Small intestine (tissue), 7 donors: Measurements from ENCODE around the gene NWD2. TPM values are rescaled to one million over a fixed set of nuclear protein-coding genes. Genes with fewer than 3 reads are reported as not detected.

Experiments
- DNase-seq, 2 donors: peaks; one replicate each; pipeline versions ENCODE4 v3.0.0 to v3.0.0-alpha.2; 2013
- FAIRE-seq: peaks from 2 replicates; lab custom pipeline; 2012; peaks lifted over from hg19 to GRCh38; lab: Jason Lieb, UNC
- H3K27ac ChIP-seq, 3 donors: one replicate each; pipeline ENCODE4 v1.5.1; 2013; ENCODE audit warnings: low read length in 2 of 3, mild to moderate bottlenecking in 2 of 3, control low read depth in 1 of 3, inconsistent platforms in 1 of 3, low read depth in 1 of 3, moderate library complexity in 1 of 3
- H3K27me3 ChIP-seq, 3 donors: one replicate each; pipeline ENCODE4 v1.6.1; 2013; ENCODE audit warnings: low read length in 3 of 3, inconsistent platforms in 1 of 3; ENCODE audit not compliant: control insufficient read depth in 3 of 3, insufficient read depth in 3 of 3
- H3K36me3 ChIP-seq, 3 donors: one replicate each; pipeline ENCODE4 v1.6.1; 2013; ENCODE audit warnings: low read length in 3 of 3, inconsistent platforms in 1 of 3, low read depth in 1 of 3, mild to moderate bottlenecking in 1 of 3, moderate library complexity in 1 of 3; ENCODE audit not compliant: control insufficient read depth in 3 of 3, insufficient read depth in 2 of 3
- H3K4me1 ChIP-seq, 3 donors: one replicate each; pipeline ENCODE4 v1.6.1; 2013; ENCODE audit warnings: low read length in 2 of 3, inconsistent platforms in 1 of 3, low read depth in 1 of 3, mild to moderate bottlenecking in 1 of 3, moderate library complexity in 1 of 3; ENCODE audit not compliant: control insufficient read depth in 3 of 3, insufficient read depth in 2 of 3
- H3K4me3 ChIP-seq, 3 donors: one replicate each; pipeline ENCODE4 v1.5.1; 2013; ENCODE audit warnings: low read length in 3 of 3, control low read depth in 1 of 3, inconsistent platforms in 1 of 3, low read depth in 1 of 3, mild to moderate bottlenecking in 1 of 3, moderate library complexity in 1 of 3
- H3K9me3 ChIP-seq, 2 donors: one replicate each; pipeline ENCODE4 v1.6.1; 2013; ENCODE audit warnings: low read depth in 1 of 2, low read length in 1 of 2; ENCODE audit not compliant: control insufficient read depth in 2 of 2, insufficient read depth in 1 of 2
- WGBS, 3 donors: extraction: QIAGEN DNeasy Blood & Tissue Kit; methylation state at CpG; one replicate each; pipeline ENCODE4 v1.1.7; 2013; 5-methylcytosine and 5-hydroxymethylcytosine counted together
- polyA plus RNA-seq, 4 donors: library from polyadenylated mRNA; stranded (reverse) in 3 of 4; unstranded in 1 of 4; fragments of 200-250 nt in 3 of 4; fragments of 120-200 nt in 1 of 4; gene quantifications; one replicate each; pipeline versions ENCODE4 v1.2.1 to v1.2.3, GENCODE V29; 2013
- donor health status: healthy with polysubstance abuse.
- donor health status: control.
- donor health status: control.
- donor health status: Bipolar disorder and iron deficiency.
- donor health status: healthy.

NWD2 gene
- polyA plus RNA-seq, 4 donors = under 0.01 to 0.15 (median 0.01) TPM; not detected in 1

- Histone ChIP-seq H3K27me3 (no peaks in the 10 kb centered on the region), H3K4me1 (peaks cover 0 to 41% (median 5%) of the 10 kb centered on the region in 3 donors), H3K36me3 (no peaks in the 10 kb centered on the region), H3K4me3 (no peak overlapping the region), H3K27ac (peak overlapping the region; percentile 69 to 94 (median 76)), H3K9me3 (no peaks in the 10 kb centered on the region)
- DNase-seq = peak; percentile 31 to 52
- FAIRE-seq = no peak
- WGBS, 3 donors = 13 to 53% (median 32%) methylated on average over 3 of the region's 3 CpGs
Measured at GRCh38 chr4:37430718-37431416, 186.3 kb downstream of the NWD2 start.

- H3K27ac ChIP-seq = peak overlapping the region in 2 of 3 donors; percentile 76 to 94
- FAIRE-seq (peak; percentile 92), DNase-seq (peak; percentile 90 to 93)
- no peaks in the 10 kb centered on the region for H3K27me3 ChIP-seq
- WGBS, 3 donors = 0 to 7% (median 0%) methylated on average over 1 of the region's 1 CpG
- no peaks in the 10 kb centered on the region for H3K36me3 ChIP-seq
- H3K9me3 ChIP-seq = no peaks in the 10 kb centered on the region
- no peak overlapping the region for H3K4me3 ChIP-seq
- H3K4me1 ChIP-seq = peaks cover 0 to 41% (median 5%) of the 10 kb centered on the region in 3 donors
Measured at GRCh38 chr4:37431417-37431743, 186.8 kb downstream of the NWD2 start.

- FAIRE-seq = no peak
- Histone ChIP-seq H3K4me3 (no peak overlapping the region), H3K27ac (no peak overlapping the region), H3K27me3 (no peaks in the 10 kb centered on the region), H3K4me1 (peaks cover under 1 to 47% (median 5%) of the 10 kb centered on the region in 3 donors), H3K9me3 (no peaks in the 10 kb centered on the region), H3K36me3 (no peaks in the 10 kb centered on the region)
- peak; percentile 35 to 67 for DNase-seq
- WGBS, 3 donors = 11 to 38% (median 16%) methylated on average over 3 of the region's 3 CpGs
Measured at GRCh38 chr4:37434469-37434868, 189.9 kb downstream of the NWD2 start.

- no peaks in the 10 kb centered on the region for H3K9me3 ChIP-seq
- no peak overlapping the region for H3K4me3 ChIP-seq
- H3K4me1 ChIP-seq = peaks cover 3 to 53% (median 3%) of the 10 kb centered on the region in 3 donors
- DNase-seq (no peak), FAIRE-seq (no peak)
- H3K36me3 ChIP-seq = no peaks in the 10 kb centered on the region
- no peak overlapping the region for H3K27ac ChIP-seq
- no peaks in the 10 kb centered on the region for H3K27me3 ChIP-seq
- 67 to 84% (median 80%) methylated on average over 1 of the region's 1 CpG for WGBS, 3 donors
Measured at GRCh38 chr4:37436546-37436945, 192.0 kb downstream of the NWD2 start.

GRCh38 chr4:37437163-37437562 lies 192.6 kb downstream of the NWD2 start:
- Histone ChIP-seq H3K27me3 (no peaks in the 10 kb centered on the region), H3K9me3 (no peaks in the 10 kb centered on the region), H3K27ac (peak overlapping the region in 1 of 3 donors; percentile 7), H3K4me3 (no peak overlapping the region), H3K36me3 (no peaks in the 10 kb centered on the region), H3K4me1 (peaks cover 3 to 52% (median 6%) of the 10 kb centered on the region in 3 donors)
- WGBS, 3 donors = 19 to 52% (median 37%) methylated on average over 4 of the region's 4 CpGs
- peak; percentile 44 to 63 for DNase-seq
- no peak for FAIRE-seq

- FAIRE-seq = no peak
- H3K9me3 ChIP-seq = no peaks in the 10 kb centered on the region
- 41 to 57% (median 47%) methylated on average over 8 of the region's 8 CpGs for WGBS, 3 donors
- peak; percentile 56 to 60 for DNase-seq
- no peaks in the 10 kb centered on the region for H3K36me3 ChIP-seq
- H3K4me1 ChIP-seq = peaks cover 3 to 49% (median 6%) of the 10 kb centered on the region in 3 donors
- H3K4me3 ChIP-seq = no peak overlapping the region
- peak overlapping the region in 1 of 3 donors; percentile 83 for H3K27ac ChIP-seq
- H3K27me3 ChIP-seq = no peaks in the 10 kb centered on the region
Measured at GRCh38 chr4:37438564-37439279, 194.2 kb downstream of the NWD2 start.

GRCh38 chr4:37439809-37440474 lies 195.4 kb downstream of the NWD2 start:
- H3K4me1 ChIP-seq = peaks cover 3 to 44% (median 6%) of the 10 kb centered on the region in 3 donors
- no peak overlapping the region for H3K4me3 ChIP-seq
- no peaks in the 10 kb centered on the region for H3K36me3 ChIP-seq
- FAIRE-seq (no peak), DNase-seq (peak; percentile 33 to 53)
- peak overlapping the region in 1 of 3 donors; percentile 83 for H3K27ac ChIP-seq
- no peaks in the 10 kb centered on the region for H3K27me3 ChIP-seq
- H3K9me3 ChIP-seq = no peaks in the 10 kb centered on the region
- 45 to 66% (median 50%) methylated on average over 5 of the region's 5 CpGs for WGBS, 3 donors

- no peaks in the 10 kb centered on the region for H3K9me3 ChIP-seq
- WGBS, 3 donors = 79 to 94% (median 90%) methylated on average over 2 of the region's 2 CpGs
- no peaks in the 10 kb centered on the region for H3K27me3 ChIP-seq
- H3K27ac ChIP-seq = peak overlapping the region in 1 of 3 donors; percentile 83
- H3K4me1 ChIP-seq = peaks cover 3 to 44% (median 6%) of the 10 kb centered on the region in 3 donors
- H3K4me3 ChIP-seq = no peak overlapping the region
- H3K36me3 ChIP-seq = no peaks in the 10 kb centered on the region
- DNase-seq (no peak), FAIRE-seq (no peak)
Measured at GRCh38 chr4:37440501-37440900, 196.0 kb downstream of the NWD2 start.
